ENCODE measurements around the gene ALPL. TPM values are rescaled to one million over a fixed set of nuclear protein-coding genes. Genes with fewer than 3 reads are reported as not detected.

Gene ALPL
- total and polyA plus RNA-seq, 2 of the 4 experiments (the other 2 are of a cell fraction), result 0.54 to 2.2 TPM

GRCh38 chr1:21617126-21617738 lies 108.0 kb downstream of the ALPL start:
- Histone ChIP-seq H3K4ac (ENCODE audit: low read depth, low read length) (no peak overlapping the region), H2BK15ac (ENCODE audit: low read depth, low read length) (no peak overlapping the region), H3K23ac (ENCODE audit: low read depth, low read length) (no peak overlapping the region), H3K36me3 (ENCODE audit: control insufficient read depth, insufficient read depth, low read length) (no peaks in the 10 kb centered on the region), H2AK9ac (replicated peaks; ENCODE audit: low read depth, low read length, poor library complexity) (no peak overlapping the region), H4K5ac (ENCODE audit: low read depth, low read length) (no peak overlapping the region), H4K20me1 (ENCODE audit: insufficient read depth, low read length) (no peaks in the 10 kb centered on the region; the same call in 1 of the 2 replicates), H3K4me2 (ENCODE audit: low read depth, low read length) (no peak overlapping the region), H3K79me1 (ENCODE audit: low read depth in 1 of 2, low read length in 2 of 2) (no peaks in the 10 kb centered on the region), H2BK120ac (ENCODE audit: low read depth, low read length) (no peak overlapping the region), H4K91ac (ENCODE audit: insufficient read depth, low read depth, low read length) (no peak overlapping the region), H3K27ac (ENCODE audit: insufficient read depth, low read length) (no peak overlapping the region), H3K9me3 (ENCODE audit: control insufficient read depth, insufficient read depth, low read length) (no peaks in the 10 kb centered on the region), H3K18ac (ENCODE audit: low read depth, low read length) (no peak overlapping the region), H3K9ac (ENCODE audit: low read depth, low read length) (no peak overlapping the region), H3K14ac (replicated peaks; ENCODE audit: low read depth, low read length) (no peak overlapping the region), H3K4me3 (ENCODE audit: insufficient read depth, low read depth, low read length) (no peak overlapping the region), H4K8ac (ENCODE audit: low read depth in 2 of 2, low read length in 2 of 2) (no peak overlapping the region), H2BK5ac (ENCODE audit: low read depth, low read length, poor library complexity, severe bottlenecking) (no peak overlapping the region), H3K56ac (ENCODE audit: extremely low read depth, insufficient read depth, low read length) (no peak overlapping the region), H2AFZ (replicated peaks; ENCODE audit: low read length, poor library complexity) (no peak overlapping the region), H3K9me1 (ENCODE audit: insufficient read depth, low read length) (0 out of 2 replicates have a peak, but pooled peaks cover 3% of the 10 kb centered on the region), H3K27me3 (ENCODE audit: control insufficient read depth, insufficient read depth, low read length) (peaks cover 79% of the 10 kb centered on the region), H3K4me1 (ENCODE audit: control insufficient read depth, insufficient read depth, low read length) (no peaks in the 10 kb centered on the region; the same call in 1 of the 2 replicates), H2AK5ac (ENCODE audit: low read depth, low read length) (no peak overlapping the region), H2BK20ac (ENCODE audit: low read depth, low read length) (no peak overlapping the region)
- CTCF ChIA-PET, result no interaction called here
- intact Hi-C loops (cut with micrococcal nuclease) (no loop called here), dilution Hi-C loops (cut with HindIII; ENCODE audit: low sequenced_read_pairs, unreplicated experiment) (no loop called here), in situ Hi-C loops (cut with MboI; ENCODE audit: low sequenced_read_pairs) (no loop called here)
- ATAC-seq (ENCODE audit: low read depth) (no peak), DNase-seq (no peak)
- 90% methylated on average over 7 of the region's 16 CpGs; no CpG with 5 or more reads in 1 of the 2 experiments for WGBS, 2 experiments (ENCODE audit: extremely low coverage in 2 of 2, insufficient read length in 1 of 2)
- TF ChIP-seq CEBPB (IDR thresholded peaks at IDR 0.05; ENCODE audit: low read depth, low read length), result no peak
- no peak for TF ChIP-seq CHD1 (IDR thresholded peaks at IDR 0.05; ENCODE audit: low read depth, low read length)
- no peak for TF ChIP-seq RFX5 (IDR thresholded peaks at IDR 0.05; ENCODE audit: low read depth, low read length)
- TF ChIP-seq NFE2L2 (IDR thresholded peaks at IDR 0.05; ENCODE audit: low read depth, low read length), result no peak
- TF ChIP-seq POLR2A (IDR thresholded peaks at IDR 0.05; ENCODE audit: low read depth, low read length), result no peak
- no peak for TF ChIP-seq RAD21 (IDR thresholded peaks at IDR 0.05; ENCODE audit: low read length)
- BruUV-seq (replicated peaks), result no TSS peak
- POLR2A ChIA-PET (ENCODE audit: unreplicated experiment), result no interaction called here

Measured in IMR-90 (cell line).